HG02759 (cell line): ENCODE measurements around the gene TSHR.
A peak's percentile ranks its signal among the peaks of the same experiment; 100 is the strongest.

Source experiments
- ATAC-seq: cut with Tn5 transposase; IDR thresholded peaks from one replicate; pipeline ENCODE4 v1.9.1; 2021; ENCODE audit warnings: mild to moderate bottlenecking, moderate library complexity; ENCODE audit not compliant: unreplicated experiment

Gene TSHR

DNA sequence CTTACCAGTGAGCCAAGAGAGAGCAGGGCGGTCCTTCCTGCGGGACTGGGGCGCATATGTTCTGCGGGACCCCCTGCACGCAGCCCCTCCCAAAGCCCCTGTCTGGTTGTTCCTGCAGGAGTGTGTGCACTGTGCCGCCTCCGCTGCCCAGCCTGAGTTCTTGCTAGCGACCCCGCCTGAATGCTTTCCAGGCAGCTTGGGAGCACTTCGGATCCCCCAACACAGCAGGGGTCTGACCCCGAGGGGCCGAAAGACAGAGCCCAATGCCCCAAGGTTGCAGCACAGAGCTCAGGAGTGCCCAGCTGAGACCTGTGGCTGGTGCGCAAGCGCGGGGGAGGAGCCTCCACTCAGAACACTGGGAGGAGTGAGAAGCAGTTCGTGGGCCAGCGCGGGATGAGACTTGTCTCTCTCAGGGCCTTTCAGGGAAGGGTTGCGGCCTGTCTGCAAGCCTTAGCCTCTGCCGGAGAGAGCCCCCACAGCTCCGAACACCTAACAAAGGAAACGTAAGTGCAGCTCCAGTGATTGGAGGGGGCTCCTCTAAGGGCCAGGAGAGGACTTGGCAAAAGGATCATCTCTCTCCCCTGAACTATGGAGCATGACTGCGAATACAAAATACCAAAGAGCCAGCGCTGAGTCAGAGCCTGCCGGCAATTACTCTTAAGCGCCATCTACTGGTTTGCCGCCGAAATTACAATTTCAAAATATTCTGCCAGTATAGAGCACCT, 214.8 kb downstream of the TSHR start:
- peak; percentile 96 for ATAC-seq

DNA sequence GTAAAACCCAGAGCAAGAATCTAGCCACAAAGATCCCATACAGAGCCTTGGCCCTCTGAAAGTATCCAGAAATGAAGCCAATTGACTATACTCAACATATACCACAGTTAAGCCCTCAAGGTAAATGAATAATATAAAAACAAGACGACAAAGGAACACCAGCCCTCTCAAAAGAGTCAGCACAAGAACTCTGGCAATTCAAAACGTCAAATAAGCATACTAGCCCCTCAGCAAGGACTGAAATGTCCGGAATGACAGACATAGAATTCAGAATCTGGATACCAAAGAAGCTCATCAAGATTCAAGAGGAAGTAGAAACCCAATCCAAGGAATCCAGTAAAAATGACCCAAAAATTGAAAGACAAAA, 215.4 kb downstream of the TSHR start:
- ATAC-seq: no peak

DNA sequence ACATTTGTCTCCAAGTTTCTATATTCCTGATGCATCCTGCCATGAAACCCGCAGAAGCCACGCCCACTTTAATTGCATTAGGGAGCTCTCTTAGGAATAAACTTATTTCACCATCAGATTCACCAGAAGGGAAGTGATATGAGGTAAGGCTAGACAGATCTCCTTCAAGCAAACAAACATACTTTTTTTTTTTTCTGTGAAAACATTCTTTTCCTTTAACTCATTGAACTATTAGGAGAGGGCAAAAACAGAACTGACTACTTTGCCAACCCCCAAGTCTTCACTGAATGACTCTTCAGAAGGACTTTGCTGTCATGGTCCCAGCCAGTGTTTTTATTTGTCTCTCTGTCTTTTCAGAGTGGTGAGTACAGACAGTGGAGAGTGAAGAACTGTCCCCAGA, 216.9 kb downstream of the TSHR start:
- ATAC-seq: peak; percentile 19

DNA sequence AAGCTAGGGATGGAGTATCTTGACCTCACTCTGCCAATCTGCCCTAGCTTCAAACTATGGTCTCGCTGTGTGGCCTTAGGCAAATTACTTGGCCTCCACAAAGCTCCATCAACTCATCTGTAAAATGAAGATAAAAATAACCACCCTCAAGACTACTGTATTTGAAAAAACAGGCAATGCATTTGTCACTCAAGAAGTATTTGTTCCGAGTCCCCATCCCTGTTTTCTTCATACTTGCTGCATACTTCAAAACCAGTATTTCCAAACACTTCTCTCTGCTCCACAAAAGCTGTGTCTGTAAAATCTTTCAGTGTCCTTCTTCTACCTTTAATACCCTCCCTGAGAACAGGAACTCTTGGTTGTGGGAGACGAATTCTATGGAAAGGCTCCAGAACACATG, 217.5 kb downstream of the TSHR start:
- no peak for ATAC-seq

DNA sequence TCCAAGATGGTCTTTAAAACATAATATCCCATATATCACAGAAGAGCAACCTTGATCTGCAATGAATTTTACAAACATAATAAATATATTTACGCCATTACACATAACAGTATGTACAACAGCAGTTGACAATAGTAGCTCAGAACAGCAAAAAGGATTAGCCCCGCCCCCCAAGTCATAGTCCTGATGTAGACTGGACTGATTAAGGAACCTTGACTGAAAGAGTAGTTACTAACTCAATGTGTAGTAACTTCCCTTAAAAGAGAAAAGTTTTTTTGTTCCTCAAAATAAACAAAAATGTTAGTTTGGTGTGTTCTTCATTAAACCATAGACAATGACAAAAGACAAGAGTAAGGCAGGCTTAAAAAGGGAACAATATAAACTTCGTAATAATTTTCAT, 220.8 kb downstream of the TSHR start:
- ATAC-seq: no peak

DNA sequence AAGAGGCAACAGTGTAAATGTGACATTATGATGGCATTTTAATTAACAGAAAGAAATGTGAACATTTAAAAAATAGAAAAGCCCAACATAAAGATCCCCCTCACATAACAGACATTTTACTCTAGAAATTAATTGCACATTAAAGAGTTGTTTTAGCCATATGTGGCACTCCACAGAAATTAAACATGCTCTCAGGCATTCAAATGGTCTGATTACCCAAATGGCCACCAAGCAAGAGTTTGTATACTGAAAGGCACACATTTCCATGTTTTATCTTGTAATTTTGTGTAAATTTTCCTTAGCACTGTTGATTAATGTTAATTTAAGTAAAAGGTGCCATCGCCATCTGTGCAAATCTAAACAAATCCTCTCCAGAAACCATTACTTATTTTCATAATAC, 221.8 kb downstream of the TSHR start:
- no peak for ATAC-seq

DNA sequence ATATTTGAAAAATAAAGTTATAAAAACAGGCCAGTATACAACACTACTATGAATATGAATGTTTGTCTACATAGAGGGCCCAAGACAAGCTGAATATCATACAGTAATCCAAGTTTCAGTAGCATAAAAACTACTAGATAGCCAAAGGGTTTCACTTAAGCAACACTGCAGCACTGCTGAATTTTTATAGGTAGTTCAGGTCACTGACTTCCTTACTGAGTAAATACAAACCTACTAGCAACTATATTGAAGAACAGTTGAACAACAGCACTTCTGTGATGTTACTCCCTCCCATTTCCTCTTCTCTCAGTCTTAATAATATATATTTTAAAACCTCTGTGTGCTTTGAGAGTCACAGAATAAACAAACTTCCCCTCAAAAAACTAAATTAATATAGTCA, 222.6 kb downstream of the TSHR start:
- no peak for ATAC-seq

DNA sequence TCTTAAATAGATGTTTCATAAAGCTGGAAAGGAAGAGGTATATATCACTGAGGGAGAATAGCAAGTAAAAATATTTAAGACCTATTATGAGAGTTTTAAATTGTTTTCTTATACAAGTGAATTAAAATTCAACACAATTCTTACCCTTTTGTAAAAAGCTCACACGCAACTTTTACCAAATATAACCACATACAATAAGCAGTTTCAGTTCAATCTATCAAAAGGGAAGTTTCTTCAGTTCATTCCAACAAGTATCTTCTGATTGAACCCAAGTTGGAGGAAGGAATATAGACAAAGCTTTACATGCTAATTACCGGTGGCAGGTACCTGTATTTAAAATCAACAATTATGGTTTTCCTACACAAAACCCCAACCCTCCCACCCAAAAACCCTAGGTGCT, 224.2 kb downstream of the TSHR start:
- no peak for ATAC-seq

DNA sequence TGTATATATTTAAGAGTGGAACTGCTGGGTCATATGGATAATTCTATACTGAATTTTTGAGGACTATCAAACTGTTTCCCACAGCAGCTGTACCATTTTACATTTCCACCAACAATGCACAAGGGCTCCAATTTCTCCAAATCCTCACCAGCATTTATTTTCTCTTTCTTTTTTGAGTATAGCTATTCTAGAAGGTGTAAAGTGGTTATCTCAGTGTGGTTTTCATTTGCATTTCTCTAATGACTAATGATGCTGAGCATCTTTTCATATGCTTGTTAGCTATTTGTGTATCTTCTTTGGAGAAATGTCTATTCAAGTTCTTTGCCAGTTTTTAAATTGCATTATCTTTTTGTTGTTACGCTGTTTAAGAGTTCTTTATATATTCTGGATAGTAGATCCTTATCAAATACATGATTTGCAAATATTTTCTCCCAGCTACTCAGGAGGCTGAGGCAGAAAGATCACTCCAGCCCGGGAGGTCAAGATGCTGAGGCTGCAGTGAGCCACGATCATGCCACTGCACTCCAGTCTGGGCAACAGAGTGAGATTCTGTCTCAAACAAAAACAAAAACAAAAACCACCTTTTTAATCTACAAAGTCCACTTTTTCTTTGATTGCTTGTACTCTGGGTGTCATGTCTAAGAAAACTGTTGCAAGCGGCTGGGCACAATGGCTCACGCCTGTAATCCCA, 232.6 kb downstream of the TSHR start:
- ATAC-seq: peak; percentile 77

DNA sequence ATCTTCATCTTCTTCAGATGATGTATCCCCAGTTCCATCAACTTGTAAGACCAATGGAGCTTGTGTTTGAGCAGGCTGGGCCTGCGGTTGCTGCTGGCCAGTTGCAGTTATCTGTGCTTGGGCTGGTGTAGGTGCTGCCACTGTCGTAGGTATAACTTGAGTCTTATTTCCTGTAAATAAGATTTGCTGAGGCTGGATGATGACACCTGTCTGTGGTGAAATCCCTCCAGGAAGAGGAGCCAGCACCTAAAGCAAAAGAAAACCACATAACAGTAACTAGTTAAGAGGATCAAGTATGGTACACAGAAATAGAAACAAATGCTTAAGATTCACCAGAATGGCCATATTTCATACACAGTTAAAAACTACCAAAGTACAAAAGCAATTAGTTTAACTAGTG, 237.2 kb downstream of the TSHR start:
- ATAC-seq: no peak

DNA sequence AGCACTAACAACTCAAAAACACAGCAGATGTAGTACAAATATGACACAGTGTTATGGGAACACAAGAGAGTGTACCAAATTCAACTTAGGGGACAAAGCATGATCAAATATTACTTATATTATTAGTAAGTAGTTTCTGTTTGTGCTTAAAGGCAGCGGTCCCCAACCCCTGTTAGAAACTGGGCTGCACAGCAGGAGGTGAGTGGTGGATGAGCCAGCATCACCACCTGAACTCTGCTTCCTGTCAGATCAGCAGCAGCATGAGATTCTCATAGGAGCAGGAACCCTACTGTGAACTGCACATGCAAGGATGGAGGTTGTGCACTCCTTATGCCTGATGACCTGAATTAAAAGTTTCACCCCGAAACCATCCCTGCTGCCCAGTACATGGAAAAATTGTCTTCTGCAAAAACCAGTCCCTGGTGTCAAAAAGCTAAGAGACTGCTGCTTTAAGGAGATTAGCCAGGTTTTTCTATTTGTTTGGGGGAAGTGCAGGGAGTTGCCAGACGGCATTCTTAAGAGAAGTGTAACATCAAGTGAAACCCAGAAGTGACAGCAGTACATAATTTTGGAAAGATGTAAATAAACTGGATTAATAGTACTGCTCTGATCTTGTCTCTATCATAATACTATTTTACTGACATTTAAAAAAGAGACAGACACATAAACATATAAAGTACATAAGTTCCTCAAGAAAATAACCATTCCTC, 238.7 kb downstream of the TSHR start:
- ATAC-seq: no peak
